ENCODE data around the gene AFMID.

DNA sequence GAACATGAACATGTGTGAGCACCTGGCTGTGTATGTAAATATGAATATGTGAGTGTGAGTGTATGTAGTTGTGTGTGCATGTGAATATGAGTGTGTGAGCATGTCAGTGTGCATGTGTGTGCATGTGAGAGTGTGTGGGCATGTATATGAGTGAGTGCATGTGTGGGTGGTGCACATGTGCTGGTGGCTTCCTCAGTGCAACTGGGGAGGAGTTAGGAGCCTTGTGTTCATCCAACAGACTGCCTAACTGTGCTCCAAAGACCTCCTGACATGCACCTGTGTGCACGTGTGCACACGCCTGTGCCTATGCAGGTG is 45.7 kb downstream of the AFMID start:
- TF ChIP-seq HDGF (IDR thresholded peaks at IDR 0.05) (no peak), TEAD2 (tag; IDR thresholded peaks at IDR 0.05) (no peak), TAF9B (IDR thresholded peaks at IDR 0.05; ENCODE audit: partially characterized antibody) (no peak)
